ENCODE measurements around the gene RBBP9. TPM values are rescaled to one million over a fixed set of nuclear protein-coding genes. Genes with fewer than 3 reads are reported as not detected.

Gene RBBP9
- total RNA-seq, 1 experiment from 2014 or later = 11.1 TPM

GRCh38 chr20:18488301-18488700, 8.7 kb downstream of the RBBP9 start:
- ATAC-seq = no peak

DNA sequence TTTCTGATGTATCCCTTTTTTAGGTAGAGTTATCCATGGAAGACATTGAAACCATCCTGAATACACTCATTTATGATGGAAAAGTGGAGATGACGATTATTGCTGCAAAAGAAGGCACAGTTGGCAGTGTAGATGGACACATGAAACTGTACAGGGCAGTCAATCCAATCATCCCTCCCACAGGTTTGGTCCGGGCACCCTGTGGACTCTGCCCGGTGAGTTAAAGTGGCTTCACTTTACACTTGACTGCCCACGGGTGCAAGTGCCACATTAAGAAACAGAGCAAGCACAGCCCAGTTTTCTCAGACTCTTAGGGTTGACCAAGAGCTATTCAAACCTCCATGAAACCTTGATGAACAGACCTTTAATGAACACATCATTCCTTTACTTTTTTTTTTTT, 15.4 kb downstream of the RBBP9 start:
- ATAC-seq = no peak
- CTCF ChIA-PET = interaction anchor here (0.7 kb wide), 1 partner anchor 16 kb away, joined by 7 read pairs; the partner anchor contains the start of gene RBBP9

More at GRCh38 chr20:18488301-18488700, 8.7 kb downstream of the RBBP9 start:
- no peak for DNase-seq (ENCODE audit: low read depth, low spot score)
- POLR2A ChIA-PET = no interaction called here
- Histone ChIP-seq H3K27me3 (ENCODE audit: control insufficient read depth, insufficient read depth, low read length) (no peaks in the 10 kb centered on the region), H3K4me3 (ENCODE audit: low read depth in 2 of 2, low read length in 2 of 2) (no peak overlapping the region), H3K9me3 (ENCODE audit: control insufficient read depth, insufficient read depth, low read depth, low read length) (no peaks in the 10 kb centered on the region), H3K36me3 (ENCODE audit: control insufficient read depth, insufficient read depth, low read length) (peaks cover 19% of the 10 kb centered on the region), H3K27ac (ENCODE audit: low read length) (no peak overlapping the region), H3K4me1 (ENCODE audit: control insufficient read depth, insufficient read depth, low read length) (no peaks in the 10 kb centered on the region)
- TF ChIP-seq SIN3A (IDR thresholded peaks at IDR 0.05; ENCODE audit: borderline replicate concordance, insufficient read depth, low read depth, low read length) (no peak), POLR2AphosphoS5 (IDR thresholded peaks at IDR 0.05; ENCODE audit: low read depth, low read length) (no peak), TCF7L2 (IDR thresholded peaks at IDR 0.05; ENCODE audit: low read depth, low read length) (no peak), CTCF (IDR thresholded peaks at IDR 0.05) (no peak)
- TF ChIP-seq, protein P1, sequence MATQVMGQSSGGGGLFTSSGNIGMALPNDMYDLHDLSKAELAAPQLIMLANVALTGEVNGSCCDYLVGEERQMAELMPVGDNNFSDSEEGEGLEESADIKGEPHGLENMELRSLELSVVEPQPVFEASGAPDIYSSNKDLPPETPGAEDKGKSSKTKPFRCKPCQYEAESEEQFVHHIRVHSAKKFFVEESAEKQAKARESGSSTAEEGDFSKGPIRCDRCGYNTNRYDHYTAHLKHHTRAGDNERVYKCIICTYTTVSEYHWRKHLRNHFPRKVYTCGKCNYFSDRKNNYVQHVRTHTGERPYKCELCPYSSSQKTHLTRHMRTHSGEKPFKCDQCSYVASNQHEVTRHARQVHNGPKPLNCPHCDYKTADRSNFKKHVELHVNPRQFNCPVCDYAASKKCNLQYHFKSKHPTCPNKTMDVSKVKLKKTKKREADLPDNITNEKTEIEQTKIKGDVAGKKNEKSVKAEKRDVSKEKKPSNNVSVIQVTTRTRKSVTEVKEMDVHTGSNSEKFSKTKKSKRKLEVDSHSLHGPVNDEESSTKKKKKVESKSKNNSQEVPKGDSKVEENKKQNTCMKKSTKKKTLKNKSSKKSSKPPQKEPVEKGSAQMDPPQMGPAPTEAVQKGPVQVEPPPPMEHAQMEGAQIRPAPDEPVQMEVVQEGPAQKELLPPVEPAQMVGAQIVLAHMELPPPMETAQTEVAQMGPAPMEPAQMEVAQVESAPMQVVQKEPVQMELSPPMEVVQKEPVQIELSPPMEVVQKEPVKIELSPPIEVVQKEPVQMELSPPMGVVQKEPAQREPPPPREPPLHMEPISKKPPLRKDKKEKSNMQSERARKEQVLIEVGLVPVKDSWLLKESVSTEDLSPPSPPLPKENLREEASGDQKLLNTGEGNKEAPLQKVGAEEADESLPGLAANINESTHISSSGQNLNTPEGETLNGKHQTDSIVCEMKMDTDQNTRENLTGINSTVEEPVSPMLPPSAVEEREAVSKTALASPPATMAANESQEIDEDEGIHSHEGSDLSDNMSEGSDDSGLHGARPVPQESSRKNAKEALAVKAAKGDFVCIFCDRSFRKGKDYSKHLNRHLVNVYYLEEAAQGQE (IDR thresholded peaks at IDR 0.05; ENCODE audit: insufficient read depth in 1 of 2, low read depth in 2 of 2, low read length in 1 of 2) = no peak
- no TSS peak for BruUV-seq (replicated peaks)
- CTCF ChIA-PET = no interaction called here
- in situ Hi-C loops (cut with HindIII; ENCODE audit: low pct_unique_long_range_greater_than_20kb, low sequenced_read_pairs) (no loop called here), intact Hi-C loops (cut with micrococcal nuclease; ENCODE audit: unreplicated experiment) (no loop called here)

More for the DNA sequence above, 15.4 kb downstream of the RBBP9 start:
- POLR2A ChIA-PET = no interaction called here
- H3K27ac ChIP-seq (ENCODE audit: low read length) = no peak overlapping the region
- in situ Hi-C loops (cut with HindIII; ENCODE audit: low pct_unique_long_range_greater_than_20kb, low sequenced_read_pairs) = no loop called here
- no peaks in the 10 kb centered on the region for H3K27me3 ChIP-seq (ENCODE audit: control insufficient read depth, insufficient read depth, low read length)
- H3K36me3 ChIP-seq (ENCODE audit: control insufficient read depth, insufficient read depth, low read length) = peaks cover 26% of the 10 kb centered on the region
- BruUV-seq (replicated peaks) = no TSS peak
- no peaks in the 10 kb centered on the region for H3K4me1 ChIP-seq (ENCODE audit: control insufficient read depth, insufficient read depth, low read length)
- no peaks in the 10 kb centered on the region for H3K9me3 ChIP-seq (ENCODE audit: control insufficient read depth, insufficient read depth, low read depth, low read length)
- intact Hi-C loops (cut with micrococcal nuclease; ENCODE audit: unreplicated experiment) = no loop called here
- DNase-seq (ENCODE audit: low read depth, low spot score) = no peak
- H3K4me3 ChIP-seq (ENCODE audit: low read depth in 2 of 2, low read length in 2 of 2) = no peak overlapping the region
- TF ChIP-seq POLR2AphosphoS5 (IDR thresholded peaks at IDR 0.05; ENCODE audit: low read depth, low read length) = no peak
- TF ChIP-seq SIN3A (IDR thresholded peaks at IDR 0.05; ENCODE audit: borderline replicate concordance, insufficient read depth, low read depth, low read length) = no peak
- no peak for TF ChIP-seq CTCF (IDR thresholded peaks at IDR 0.05)
- TF ChIP-seq, protein P1 (IDR thresholded peaks at IDR 0.05; ENCODE audit: insufficient read depth in 1 of 2, low read depth in 2 of 2, low read length in 1 of 2) = no peak
- no peak for TF ChIP-seq TCF7L2 (IDR thresholded peaks at IDR 0.05; ENCODE audit: low read depth, low read length)
